DOHH2 (cell line): ENCODE results near the gene SLC66A1.

ENCODE experiments used
- CTCF ChIP-seq: fragments of 200-600 bp; sonication (generic); IDR thresholded peaks from one replicate; pipeline ENCODE4 v1.5.1; 2014; ENCODE audit warnings: antibody characterized with exemption, mild to moderate bottlenecking, low read depth, low read length; ENCODE audit not compliant: poor library complexity, severe bottlenecking
- EZH2phosphoT487 ChIP-seq: fragments of 200-600 bp; sonication (generic); IDR thresholded peaks from 2 replicates; pipeline ENCODE4 v1.6.1; 2017; ENCODE audit warnings: borderline replicate concordance, mild to moderate bottlenecking, antibody characterized with exemption, low read length, moderate library complexity, mixed read lengths

DNA sequence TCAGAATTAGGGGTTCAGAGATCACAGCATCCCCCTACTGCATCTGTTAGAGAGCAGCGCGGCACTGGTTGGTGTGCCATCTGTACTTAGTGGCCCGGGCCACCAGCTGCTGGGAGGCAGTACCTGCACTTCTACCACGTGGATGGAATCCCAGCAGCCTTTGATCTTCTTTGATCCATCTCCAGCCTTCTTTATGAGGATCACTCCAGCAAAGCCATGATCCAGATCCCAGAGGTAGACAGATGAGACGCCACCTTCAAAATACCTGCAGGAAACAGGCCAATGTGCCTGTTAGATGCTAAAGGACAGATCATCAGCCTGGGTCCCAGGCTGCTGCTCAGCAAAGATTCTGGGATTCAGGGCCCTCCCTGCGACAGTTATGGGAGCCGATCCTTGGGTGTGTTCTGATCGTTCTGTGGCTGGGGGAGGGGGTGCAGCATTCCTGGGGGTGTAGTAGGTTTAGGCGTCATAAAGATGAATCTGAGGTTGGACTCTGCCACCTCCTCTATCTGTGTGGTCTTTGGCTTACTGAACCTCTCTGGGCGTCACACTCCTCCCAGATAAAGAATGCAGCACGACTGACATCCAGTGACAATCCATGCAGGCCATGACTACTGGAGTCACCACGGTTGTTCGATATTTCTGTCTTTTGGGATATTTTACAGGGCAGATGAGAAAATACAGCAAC is 45.3 kb downstream of the SLC66A1 start:
- TF ChIP-seq CTCF = no peak
- no peak for TF ChIP-seq EZH2phosphoT487
